NB4 (cell line): ENCODE results near the gene EXOC6B.

Experiments
- MYC ChIP-seq: IDR thresholded peaks from 2 replicates; pipeline ENCODE4 v1.6.1; 2011; ENCODE audit warnings: low read depth, low read length
- POLR2A ChIP-seq: IDR thresholded peaks from 2 replicates; pipeline ENCODE4 v1.6.1; 2011; ENCODE audit warnings: mild to moderate bottlenecking; ENCODE audit not compliant: insufficient read length; ENCODE audit errors: extremely low read depth
- TF ChIP-seq, protein P1 (sequence below): IDR thresholded peaks from 2 replicates; pipeline ENCODE4 v1.6.1; 2011; ENCODE audit warnings: low read depth, low read length
- TF ChIP-seq, protein P2 (sequence below): IDR thresholded peaks from one replicate; pipeline ENCODE4 v1.5.1; 2012; ENCODE audit warnings: low read depth, low read length

DNA sequence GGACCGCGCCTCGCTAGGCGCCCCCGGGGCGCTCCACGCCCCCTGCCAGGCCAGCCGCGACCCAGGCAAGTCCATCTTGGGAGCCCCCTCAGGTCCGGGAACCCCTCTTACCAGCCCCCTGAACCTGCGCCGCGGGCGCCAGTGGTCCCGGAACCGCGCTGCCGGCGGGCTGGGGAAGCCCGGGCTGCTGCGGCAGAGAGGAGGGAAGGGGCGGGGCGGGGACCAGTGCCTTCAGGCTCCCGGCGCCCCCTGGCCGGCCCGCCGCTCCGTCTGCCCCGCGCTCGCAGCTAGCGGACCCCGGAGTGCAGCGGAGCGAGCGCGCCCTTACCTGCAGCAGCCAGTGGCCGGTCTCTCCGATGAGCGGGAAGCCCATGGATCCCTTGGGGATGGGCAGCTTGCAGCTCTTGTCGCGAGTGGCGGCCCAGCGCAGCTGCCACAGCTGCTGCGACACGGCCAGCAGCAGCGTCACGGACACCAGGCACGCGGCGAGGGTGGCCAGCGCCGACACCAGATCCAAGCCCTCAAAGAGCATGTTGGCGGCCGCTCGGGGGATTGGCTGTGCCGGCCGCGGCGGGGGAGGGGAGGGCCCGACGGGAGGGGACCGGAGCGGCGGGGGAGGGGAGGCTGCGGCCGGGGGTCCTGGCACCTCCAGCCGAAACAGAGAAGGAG is 678.4 kb downstream of the EXOC6B start, which contains the start of gene CYP26B1:
- TF ChIP-seq POLR2A (no peak), MYC (no peak)
- TF ChIP-seq, protein P1, sequence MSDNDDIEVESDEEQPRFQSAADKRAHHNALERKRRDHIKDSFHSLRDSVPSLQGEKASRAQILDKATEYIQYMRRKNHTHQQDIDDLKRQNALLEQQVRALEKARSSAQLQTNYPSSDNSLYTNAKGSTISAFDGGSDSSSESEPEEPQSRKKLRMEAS = no peak
- TF ChIP-seq, protein P2, sequence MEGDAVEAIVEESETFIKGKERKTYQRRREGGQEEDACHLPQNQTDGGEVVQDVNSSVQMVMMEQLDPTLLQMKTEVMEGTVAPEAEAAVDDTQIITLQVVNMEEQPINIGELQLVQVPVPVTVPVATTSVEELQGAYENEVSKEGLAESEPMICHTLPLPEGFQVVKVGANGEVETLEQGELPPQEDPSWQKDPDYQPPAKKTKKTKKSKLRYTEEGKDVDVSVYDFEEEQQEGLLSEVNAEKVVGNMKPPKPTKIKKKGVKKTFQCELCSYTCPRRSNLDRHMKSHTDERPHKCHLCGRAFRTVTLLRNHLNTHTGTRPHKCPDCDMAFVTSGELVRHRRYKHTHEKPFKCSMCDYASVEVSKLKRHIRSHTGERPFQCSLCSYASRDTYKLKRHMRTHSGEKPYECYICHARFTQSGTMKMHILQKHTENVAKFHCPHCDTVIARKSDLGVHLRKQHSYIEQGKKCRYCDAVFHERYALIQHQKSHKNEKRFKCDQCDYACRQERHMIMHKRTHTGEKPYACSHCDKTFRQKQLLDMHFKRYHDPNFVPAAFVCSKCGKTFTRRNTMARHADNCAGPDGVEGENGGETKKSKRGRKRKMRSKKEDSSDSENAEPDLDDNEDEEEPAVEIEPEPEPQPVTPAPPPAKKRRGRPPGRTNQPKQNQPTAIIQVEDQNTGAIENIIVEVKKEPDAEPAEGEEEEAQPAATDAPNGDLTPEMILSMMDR = no peak
